Activated T-cell treated with anti-CD3 and anti-CD28 coated beads, Interleukin-2, amount 50 U/mL, for 4 hours (primary cell): ENCODE measurements around the gene FZR1. TPM values are rescaled to one million over a fixed set of nuclear protein-coding genes. Genes with fewer than 3 reads are reported as not detected.
"Not testable (repeated sequence)": the region's sequence is repeated elsewhere in the genome, so short reads cannot be mapped to it uniquely, and the experiment has no call there.

Source experiments
- ATAC-seq, 2 donors: fragments of 200-7000 bp; cut with Tn5 transposase; one replicate each; pipeline ENCODE4 v1.10.0; 2021
- DNase-seq: peaks from one replicate; pipeline ENCODE4 v3.0.0-alpha.2; 2020
- H3K27me3 Mint-ChIP-seq: one replicate; pipeline ENCODE4 v1.8.0; 2021; ENCODE audit warnings: low read depth, mixed read lengths
- H3K36me3 Mint-ChIP-seq: one replicate; pipeline ENCODE4 v1.8.0; 2022; ENCODE audit warnings: mixed read lengths; ENCODE audit not compliant: insufficient read depth
- H3K4me1 Mint-ChIP-seq: one replicate; pipeline ENCODE4 v1.8.0; 2021; ENCODE audit warnings: low read depth, mixed read lengths
- H3K4me3 Mint-ChIP-seq: one replicate; pipeline ENCODE4 v1.8.0; 2021; ENCODE audit warnings: mild to moderate bottlenecking, moderate library complexity, mixed read lengths
- H3K9me3 Mint-ChIP-seq: one replicate; pipeline ENCODE4 v1.8.0; 2021; ENCODE audit warnings: mixed read lengths
- total RNA-seq, 3 donors: library from RNA; stranded (reverse); gene quantifications; one replicate each; pipeline ENCODE4 v1.2.1, GENCODE V29; 2021

FZR1 gene
- total RNA-seq, 3 donors from 2014 or later = 30.4 to 38.1 (median 33.2) TPM

DNA sequence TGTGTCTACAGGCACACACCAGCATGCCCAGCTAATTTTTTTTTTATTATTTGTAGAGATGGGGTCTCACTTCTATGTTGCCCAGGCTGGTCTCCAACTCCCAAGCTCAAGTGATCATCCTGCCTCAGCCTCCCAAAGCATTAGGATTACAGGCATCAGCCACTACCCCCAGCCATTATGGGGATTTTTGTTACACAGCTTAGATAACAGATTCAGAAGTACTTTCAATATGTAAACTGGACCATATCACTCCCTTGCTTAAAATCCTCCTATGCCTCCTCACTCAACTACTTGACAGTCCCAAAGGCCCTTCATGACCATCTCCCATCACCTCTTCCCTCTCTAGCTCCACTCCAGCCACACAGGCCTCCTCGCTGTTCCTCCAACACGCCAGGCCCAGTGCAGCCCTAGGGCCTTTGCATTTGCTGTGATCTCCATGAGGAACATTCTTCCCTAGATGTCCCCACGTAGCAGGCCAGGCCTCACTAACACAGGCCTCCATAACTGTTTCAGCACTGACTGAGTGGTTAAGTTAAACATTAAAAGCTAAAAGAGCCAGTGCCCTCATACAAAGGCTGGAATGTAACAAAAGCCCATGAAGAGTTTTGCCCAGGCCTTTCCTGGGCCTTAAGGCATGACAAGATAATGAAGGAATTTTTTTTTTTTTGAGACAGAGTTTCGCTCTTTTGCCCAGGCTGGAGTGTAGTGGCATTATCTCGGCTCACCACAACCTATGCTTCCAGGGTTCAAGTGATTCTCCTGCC, 8.2 kb upstream of the FZR1 start:
- peaks cover 27% of the 10 kb centered on the region for H3K4me1 Mint-ChIP-seq
- ATAC-seq = no peak

GRCh38 chr19:3499738-3500428, 6.2 kb upstream of the FZR1 start:
- DNase-seq = no peak
- H3K4me3 Mint-ChIP-seq = peak overlapping the region; percentile 94
- peak; percentile 3 to 22 for ATAC-seq
- peaks cover 18% of the 10 kb centered on the region for H3K36me3 Mint-ChIP-seq
- H3K27me3 Mint-ChIP-seq = no peaks in the 10 kb centered on the region
- H3K4me1 Mint-ChIP-seq = peaks cover 25% of the 10 kb centered on the region
- no peaks in the 10 kb centered on the region for H3K9me3 Mint-ChIP-seq

More for the DNA sequence above, 8.2 kb upstream of the FZR1 start:
- Mint-ChIP-seq H3K4me3 (no peak overlapping the region), H3K27me3 (no peaks in the 10 kb centered on the region), H3K9me3 (no peaks in the 10 kb centered on the region), H3K36me3 (peaks cover 23% of the 10 kb centered on the region)
- DNase-seq = no peak

DNA sequence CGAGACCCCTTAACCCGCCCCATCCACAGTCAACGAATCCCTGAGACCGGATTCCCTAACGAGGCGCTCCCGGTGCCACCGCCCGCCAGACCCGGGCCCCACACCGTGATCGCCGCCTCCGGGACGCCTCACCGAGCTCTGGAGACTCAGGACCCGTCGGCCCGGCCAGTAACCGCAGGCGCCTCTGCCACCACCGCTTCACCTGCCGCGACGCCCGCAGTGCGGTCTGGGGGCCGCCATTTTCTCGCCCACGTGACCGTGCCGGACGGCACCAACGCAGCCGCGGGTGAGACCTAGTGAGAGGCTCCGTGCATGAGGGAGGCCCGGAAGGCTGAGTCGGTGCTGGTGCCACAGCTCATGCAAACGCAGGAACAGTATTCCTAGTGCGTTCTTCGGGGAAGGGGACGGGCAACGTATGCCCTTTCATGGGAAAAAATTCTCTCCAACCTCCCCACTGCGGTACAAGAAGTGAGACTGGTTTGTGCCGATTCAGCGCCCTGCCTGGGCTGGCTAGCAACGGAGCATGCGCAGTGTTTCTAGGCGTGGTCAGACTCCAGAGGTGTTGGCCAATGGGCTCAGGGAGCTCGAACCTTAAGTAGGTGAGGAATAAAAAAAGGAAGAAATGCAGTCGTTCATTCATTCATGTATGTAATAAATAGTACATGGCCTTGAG, 5.5 kb upstream of the FZR1 start, which contains the start of gene DOHH:
Gene DOHH (minus strand): TSS at position 246 of the 673 bp plus-strand sequence. CDS start 3,860 bp downstream, outside the sequence.
- Mint-ChIP-seq H3K9me3 (no peaks in the 10 kb centered on the region), H3K4me3 (peak within 1 kb of the TSS; percentile 94), H3K4me1 (peaks cover 26% of the 10 kb centered on the region), H3K27me3 (no peaks in the 10 kb centered on the region), H3K36me3 (peaks cover 13% of the 10 kb centered on the region)
- peak; percentile 93 for DNase-seq
- ATAC-seq = peak; percentile 91 to 95

DNA sequence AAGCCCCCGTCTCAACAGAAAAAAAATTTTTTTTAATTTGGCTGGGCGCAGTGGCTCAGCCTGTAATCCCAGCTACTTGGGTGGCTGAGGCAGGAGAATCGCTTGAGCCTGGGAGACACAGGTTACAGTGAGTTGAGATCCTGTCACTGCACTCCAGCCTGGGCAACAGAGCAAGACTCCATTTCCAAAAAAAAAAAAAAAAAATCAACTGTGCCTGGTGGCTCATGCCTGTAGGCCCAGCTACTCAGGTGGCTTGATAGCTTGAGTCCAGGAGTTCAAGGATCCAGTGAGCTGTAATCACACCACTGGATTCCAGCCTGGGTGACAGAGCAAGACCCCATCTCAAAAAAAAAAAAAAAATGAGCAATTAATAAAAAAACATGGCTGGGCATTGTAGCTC, 4.3 kb upstream of the FZR1 start:
- DNase-seq (no peak), ATAC-seq (no peak)
- Mint-ChIP-seq H3K4me3 (no peak overlapping the region), H3K4me1 (peaks cover 29% of the 10 kb centered on the region), H3K36me3 (peaks cover 9% of the 10 kb centered on the region), H3K9me3 (no peaks in the 10 kb centered on the region), H3K27me3 (no peaks in the 10 kb centered on the region)

GRCh38 chr19:3503036-3503572, 3.0 kb upstream of the FZR1 start:
- ATAC-seq (no peak), DNase-seq (no peak)
- Mint-ChIP-seq H3K4me3 (no peak overlapping the region), H3K4me1 (peaks cover 34% of the 10 kb centered on the region), H3K27me3 (no peaks in the 10 kb centered on the region), H3K9me3 (no peaks in the 10 kb centered on the region), H3K36me3 (peaks cover 1% of the 10 kb centered on the region)

DNA sequence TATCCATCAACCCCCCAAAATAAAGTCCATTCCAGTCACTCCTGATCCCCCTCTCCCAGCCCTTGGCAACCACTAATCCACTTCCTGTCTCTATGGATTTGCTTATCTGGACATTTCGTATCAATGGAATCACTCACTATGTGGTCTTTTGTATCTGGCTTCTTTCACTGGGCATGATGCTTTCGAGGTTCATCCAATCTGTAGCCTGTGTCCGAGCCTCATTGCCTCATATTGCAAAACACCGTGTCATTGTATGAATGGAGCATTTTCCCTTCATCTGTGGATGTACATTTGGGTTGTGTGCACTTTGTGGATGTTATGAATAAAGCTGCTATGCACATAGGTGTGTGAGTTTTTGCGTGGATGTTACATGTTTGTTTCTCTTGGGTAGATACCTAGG, 1.4 kb upstream of the FZR1 start:
- H3K4me3 Mint-ChIP-seq = peak overlapping the region; percentile 83
- DNase-seq (no peak), ATAC-seq (no peak)
- H3K9me3 Mint-ChIP-seq = no peaks in the 10 kb centered on the region
- H3K36me3 Mint-ChIP-seq = peaks cover 10% of the 10 kb centered on the region
- no peaks in the 10 kb centered on the region for H3K27me3 Mint-ChIP-seq
- H3K4me1 Mint-ChIP-seq = peaks cover 43% of the 10 kb centered on the region

DNA sequence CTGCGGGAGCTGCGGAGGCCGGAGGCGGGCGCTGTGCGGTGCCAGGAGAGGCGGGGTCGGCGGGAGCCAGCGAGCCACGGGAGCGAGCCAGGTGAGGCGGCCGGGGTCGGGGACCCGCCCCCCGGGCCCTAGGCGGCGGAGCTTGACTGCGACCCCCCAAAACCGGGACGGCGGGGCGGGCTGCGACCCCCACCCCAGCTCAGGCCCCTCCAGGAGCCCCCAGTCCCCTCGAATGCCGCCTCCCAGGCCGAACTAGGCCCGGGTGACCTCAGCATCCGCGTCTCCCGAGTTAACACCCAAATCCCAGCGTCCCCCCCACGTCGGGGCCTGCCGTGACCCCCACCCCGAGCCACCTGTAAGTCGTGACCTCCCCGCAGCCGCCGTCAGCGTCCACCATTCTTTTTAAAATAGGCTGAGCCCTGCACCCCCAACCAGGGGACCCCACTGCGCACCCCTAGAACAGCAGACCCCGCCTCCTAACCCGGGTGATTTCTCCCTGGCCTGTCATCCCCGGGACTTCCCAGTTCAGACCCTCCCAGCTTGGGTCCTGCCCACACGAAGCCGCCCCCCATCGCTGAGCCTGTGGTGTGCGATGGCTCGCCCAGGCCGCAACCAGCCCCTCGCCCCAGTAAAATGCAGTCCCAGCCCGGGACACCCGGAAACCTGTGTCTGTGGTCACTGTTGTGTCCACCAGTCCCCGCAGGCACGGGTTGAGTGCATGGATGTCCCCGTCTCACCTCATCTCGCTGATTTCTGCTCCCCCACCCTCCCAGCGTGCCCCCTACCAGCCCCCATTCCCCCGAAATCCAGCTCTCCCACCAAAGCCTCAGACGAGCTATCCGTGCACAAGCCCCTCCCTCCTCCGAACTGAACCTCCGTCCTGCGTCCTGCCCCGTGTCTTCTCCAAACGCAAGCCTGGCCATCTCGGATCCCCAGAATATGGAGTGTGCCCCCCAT, 551 bp downstream of the FZR1 start:
- Mint-ChIP-seq H3K27me3 (no peaks in the 10 kb centered on the region), H3K4me1 (peaks cover 47% of the 10 kb centered on the region), H3K9me3 (no peaks in the 10 kb centered on the region), H3K36me3 (peaks cover 11% of the 10 kb centered on the region), H3K4me3 (peak overlapping the region; percentile 90)
- ATAC-seq = peak; percentile 9 to 15
- no peak for DNase-seq

- Mint-ChIP-seq H3K27me3 (no peaks in the 10 kb centered on the region), H3K4me3 (peak overlapping the region; percentile 90), H3K4me1 (peaks cover 50% of the 10 kb centered on the region)
Observed at GRCh38 chr19:3507371-3508120, 1.4 kb downstream of the FZR1 start.

GRCh38 chr19:3508121-3508661, 2.1 kb downstream of the FZR1 start:
- peaks cover 50% of the 10 kb centered on the region for H3K4me1 Mint-ChIP-seq
- not testable (repeated sequence) for DNase-seq, ATAC-seq, H3K27me3 Mint-ChIP-seq, H3K9me3 Mint-ChIP-seq
- peak overlapping the region; percentile 63 for H3K4me3 Mint-ChIP-seq
- H3K36me3 Mint-ChIP-seq = peaks cover 11% of the 10 kb centered on the region

More at GRCh38 chr19:3507371-3508120, 1.4 kb downstream of the FZR1 start:
- Mint-ChIP-seq H3K36me3 (peaks cover 11% of the 10 kb centered on the region), H3K9me3 (no peaks in the 10 kb centered on the region)
- ATAC-seq (no peak), DNase-seq (peak; percentile 48)

GRCh38 chr19:3508771-3509535, 2.8 kb downstream of the FZR1 start:
- no peak for DNase-seq
- Mint-ChIP-seq H3K27me3 (no peaks in the 10 kb centered on the region), H3K4me1 (peaks cover 53% of the 10 kb centered on the region), H3K36me3 (peaks cover 11% of the 10 kb centered on the region), H3K4me3 (peak overlapping the region; percentile 61), H3K9me3 (no peaks in the 10 kb centered on the region)
- no peak for ATAC-seq

DNA sequence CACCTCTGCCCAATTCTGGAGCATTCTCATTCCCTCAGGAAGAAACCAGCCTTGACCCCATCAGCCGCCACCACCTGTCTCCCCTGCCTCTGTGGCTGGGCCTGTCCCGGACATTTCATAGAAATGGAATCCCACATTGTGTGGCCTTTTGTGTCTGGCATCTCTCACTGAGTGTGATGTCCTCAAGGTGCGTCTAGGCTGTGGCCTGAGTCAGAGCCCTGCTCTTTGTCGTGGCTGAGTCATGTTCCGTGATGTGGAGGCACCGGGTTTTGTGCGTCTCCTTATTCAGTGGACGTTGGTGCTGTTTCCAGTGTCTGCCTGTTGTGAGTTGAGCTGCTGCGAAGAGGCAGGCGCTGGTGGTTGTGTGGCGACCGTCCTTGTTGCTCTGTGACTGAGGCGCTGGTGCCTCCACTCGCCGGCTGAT, 3.5 kb downstream of the FZR1 start:
- DNase-seq (no peak), ATAC-seq (no peak)
- H3K4me3 Mint-ChIP-seq = peak overlapping the region; percentile 61
- no peaks in the 10 kb centered on the region for H3K27me3 Mint-ChIP-seq
- no peaks in the 10 kb centered on the region for H3K9me3 Mint-ChIP-seq
- H3K36me3 Mint-ChIP-seq = peaks cover 11% of the 10 kb centered on the region
- peaks cover 57% of the 10 kb centered on the region for H3K4me1 Mint-ChIP-seq

GRCh38 chr19:3510727-3511126, 4.6 kb downstream of the FZR1 start:
- no peak for ATAC-seq
- no peak overlapping the region for H3K4me3 Mint-ChIP-seq
- H3K27me3 Mint-ChIP-seq = no peaks in the 10 kb centered on the region
- no peak for DNase-seq
- H3K9me3 Mint-ChIP-seq = no peaks in the 10 kb centered on the region
- peaks cover 57% of the 10 kb centered on the region for H3K4me1 Mint-ChIP-seq
- peaks cover 11% of the 10 kb centered on the region for H3K36me3 Mint-ChIP-seq
